HG03378 (cell line): ENCODE data around the gene IFITM1.
"Not testable (repeated sequence)": the region's sequence is repeated elsewhere in the genome, so short reads cannot be mapped to it uniquely, and the experiment has no call there.

Source experiments
- ATAC-seq: cut with Tn5 transposase; IDR thresholded peaks from one replicate; pipeline ENCODE4 v1.9.1; 2021; ENCODE audit warnings: mild to moderate bottlenecking, moderate library complexity; ENCODE audit not compliant: unreplicated experiment

The IFITM1 gene

GRCh38 chr11:340539-341512 is 27.0 kb downstream of the IFITM1 start:
- no peak for ATAC-seq

- ATAC-seq, result no peak
Observed at GRCh38 chr11:342328-342727, 28.5 kb downstream of the IFITM1 start.

- no peak for ATAC-seq
Observed at GRCh38 chr11:344836-345578, 31.2 kb downstream of the IFITM1 start.

GRCh38 chr11:346529-346928 is 32.7 kb downstream of the IFITM1 start:
- no peak for ATAC-seq

GRCh38 chr11:349270-349954 is 35.6 kb downstream of the IFITM1 start:
- not testable (repeated sequence) for ATAC-seq

GRCh38 chr11:350033-350722 is 36.3 kb downstream of the IFITM1 start:
- ATAC-seq, result not testable (repeated sequence)

GRCh38 chr11:350723-351255 is 36.9 kb downstream of the IFITM1 start:
- no peak for ATAC-seq

GRCh38 chr11:351411-351810 is 37.6 kb downstream of the IFITM1 start:
- ATAC-seq, result no peak

- ATAC-seq, result no peak
Observed at GRCh38 chr11:352456-353031, 38.7 kb downstream of the IFITM1 start.

GRCh38 chr11:353179-353873 is 39.5 kb downstream of the IFITM1 start:
- no peak for ATAC-seq

- ATAC-seq, result no peak
Observed at GRCh38 chr11:355581-356458, 42.0 kb downstream of the IFITM1 start.

- ATAC-seq, result no peak
Observed at GRCh38 chr11:356610-357009, 42.8 kb downstream of the IFITM1 start.

GRCh38 chr11:357582-357981 is 43.7 kb downstream of the IFITM1 start:
- ATAC-seq, result no peak

- ATAC-seq, result no peak
Observed at GRCh38 chr11:358129-358800, 44.4 kb downstream of the IFITM1 start.

- no peak for ATAC-seq
Observed at GRCh38 chr11:359181-359714, 45.4 kb downstream of the IFITM1 start.

- no peak for ATAC-seq
Observed at GRCh38 chr11:360326-361280, 46.8 kb downstream of the IFITM1 start.
